ENCODE measurements around the gene ACER3.
"Not testable (repeated sequence)": the region's sequence is repeated elsewhere in the genome, so short reads cannot be mapped to it uniquely, and the experiment has no call there.

The ACER3 gene

GRCh38 chr11:76836613-76837291 lies 24.0 kb upstream of the ACER3 start:
- no peak for DNase-seq (ENCODE audit: low read depth)

DNA sequence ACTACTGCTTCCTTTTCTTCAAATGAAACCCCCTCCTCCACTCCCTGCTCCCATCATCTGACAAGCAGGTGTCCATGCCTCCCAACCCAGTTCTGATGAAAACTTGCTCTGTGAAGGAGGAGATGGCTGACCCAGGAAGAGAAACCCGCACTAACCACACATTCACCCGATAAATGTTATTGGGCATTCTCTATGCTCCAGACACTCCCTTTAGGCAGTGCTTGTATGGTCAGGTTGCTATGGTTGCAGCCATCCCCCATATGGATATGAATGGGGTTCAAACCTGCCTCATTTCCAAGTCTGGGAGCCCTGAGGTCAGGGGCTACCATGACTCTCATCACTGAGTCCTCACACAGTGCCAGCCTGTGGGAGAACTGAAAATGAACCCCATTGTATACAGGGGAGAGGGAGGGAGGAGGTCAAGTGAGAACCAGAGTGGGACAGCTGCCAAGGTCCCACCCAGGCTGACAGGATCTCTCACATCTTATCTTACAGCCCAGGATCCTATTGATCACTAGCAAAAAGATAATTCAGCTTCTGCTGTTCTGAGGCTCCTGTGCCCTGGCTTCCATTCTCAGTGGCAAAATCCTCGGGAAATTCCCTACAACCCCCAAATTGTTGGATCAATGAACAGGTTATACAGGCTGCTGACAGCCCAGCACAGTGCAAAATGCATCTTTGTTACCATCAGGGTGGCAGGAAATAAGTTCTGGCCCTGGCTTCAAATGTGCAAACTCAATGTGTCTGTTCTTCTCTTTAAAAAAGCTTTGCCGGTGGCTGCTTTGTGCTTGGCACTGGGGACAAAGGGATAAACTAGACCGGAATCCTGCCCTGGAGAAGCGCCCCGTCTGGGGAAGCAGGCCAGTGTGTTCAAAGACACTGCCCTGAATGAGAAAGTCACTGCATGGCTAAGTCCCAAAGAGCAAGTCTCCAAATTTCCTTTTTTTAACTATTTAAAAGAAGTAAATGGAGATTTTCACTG lies 22.7 kb upstream of the ACER3 start:
- DNase-seq (ENCODE audit: low read depth): no peak

- DNase-seq (ENCODE audit: low read depth): no peak
Observed at GRCh38 chr11:76838678-76839068, 22.0 kb upstream of the ACER3 start.

- DNase-seq (ENCODE audit: low read depth): no peak
Observed at GRCh38 chr11:76839311-76839710, 21.4 kb upstream of the ACER3 start.

- DNase-seq (ENCODE audit: low read depth): no peak
Observed at GRCh38 chr11:76841923-76842452, 18.7 kb upstream of the ACER3 start.

DNA sequence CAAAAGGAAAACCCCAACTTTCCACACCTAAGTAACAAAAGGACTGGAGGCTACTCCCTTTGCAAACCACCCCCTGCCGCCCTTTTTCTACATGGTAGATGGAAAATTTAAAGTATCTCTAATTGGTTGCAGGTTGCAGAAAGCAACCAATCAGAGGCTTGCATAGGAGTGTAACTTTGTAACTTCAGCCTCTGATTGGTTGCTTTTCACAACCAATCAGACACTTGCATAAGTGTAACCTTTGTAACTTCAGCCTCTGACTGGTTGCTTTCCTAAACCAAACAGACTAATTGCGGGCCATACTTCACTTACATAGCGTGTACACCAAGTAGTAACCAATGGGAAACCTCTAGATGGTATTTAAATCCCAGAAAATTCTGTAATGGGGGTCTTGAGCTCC lies 16.8 kb upstream of the ACER3 start:
- DNase-seq (ENCODE audit: low read depth): no peak

DNA sequence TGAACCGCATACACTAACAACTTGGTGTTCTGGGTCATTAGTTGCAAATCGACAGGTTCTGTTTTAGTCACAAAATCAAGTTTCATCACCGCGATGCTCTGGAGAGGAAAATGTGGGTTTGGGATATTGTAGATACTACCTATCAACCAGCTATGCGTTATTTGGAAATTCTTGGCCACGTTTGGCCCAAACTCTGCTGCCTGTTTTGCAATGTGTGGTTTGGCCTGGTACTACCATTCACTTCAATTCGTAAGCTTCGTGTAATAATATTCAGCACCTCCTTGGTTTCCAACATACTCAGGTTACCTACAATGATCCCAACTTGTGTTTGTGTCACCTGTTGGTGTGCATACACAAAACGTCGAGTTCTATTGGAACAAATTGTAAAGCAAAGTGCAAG lies 16.2 kb upstream of the ACER3 start:
- no peak for DNase-seq (ENCODE audit: low read depth)

- DNase-seq (ENCODE audit: low read depth): no peak
Observed at GRCh38 chr11:76845069-76845468, 15.6 kb upstream of the ACER3 start.

- no peak for DNase-seq (ENCODE audit: low read depth)
Observed at GRCh38 chr11:76846441-76846840, 14.3 kb upstream of the ACER3 start.

DNA sequence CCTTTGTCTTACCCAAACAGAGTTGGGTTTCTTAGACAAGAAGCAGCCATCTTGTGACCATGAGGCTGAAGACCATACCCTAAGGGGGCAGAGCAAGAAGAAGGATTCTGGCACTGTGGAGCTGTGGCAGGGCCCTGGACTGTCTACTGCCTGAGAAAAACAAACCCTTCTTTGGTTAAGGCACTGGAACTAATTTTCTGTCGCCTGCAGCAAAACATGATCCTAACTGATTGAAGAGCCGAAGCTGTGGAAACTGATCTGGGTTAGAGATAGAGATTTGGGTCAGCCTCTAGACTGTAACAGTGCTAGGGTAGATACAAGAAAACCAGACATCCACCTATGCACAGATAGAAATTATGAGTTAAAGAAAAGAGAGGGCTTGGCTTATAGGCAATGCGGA lies 11.3 kb upstream of the ACER3 start:
- DNase-seq (ENCODE audit: low read depth): no peak

GRCh38 chr11:76850130-76850529 lies 10.6 kb upstream of the ACER3 start:
- no peak for DNase-seq (ENCODE audit: low read depth)

GRCh38 chr11:76850815-76851214 lies 9.9 kb upstream of the ACER3 start:
- DNase-seq (ENCODE audit: low read depth): no peak

DNA sequence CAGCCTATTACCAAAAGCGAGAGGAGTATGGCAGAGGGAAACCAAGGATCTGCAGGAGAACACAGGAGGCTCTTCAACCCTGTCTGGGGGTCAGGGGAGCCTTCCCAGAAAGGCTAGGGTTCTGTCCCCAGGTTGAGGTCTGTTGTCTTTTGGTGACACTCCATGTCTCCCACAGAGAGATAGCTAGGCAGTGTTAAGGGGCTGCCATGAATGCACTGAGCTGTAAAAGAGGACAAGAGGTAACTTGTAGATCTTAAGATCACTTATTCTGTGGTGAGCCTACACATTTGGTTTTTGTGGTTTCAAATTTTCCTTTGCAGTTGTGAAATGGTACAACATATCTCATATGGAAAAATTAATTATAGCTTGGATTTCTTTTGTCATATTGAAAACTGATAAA lies 6.0 kb upstream of the ACER3 start:
- no peak for DNase-seq (ENCODE audit: low read depth)

DNA sequence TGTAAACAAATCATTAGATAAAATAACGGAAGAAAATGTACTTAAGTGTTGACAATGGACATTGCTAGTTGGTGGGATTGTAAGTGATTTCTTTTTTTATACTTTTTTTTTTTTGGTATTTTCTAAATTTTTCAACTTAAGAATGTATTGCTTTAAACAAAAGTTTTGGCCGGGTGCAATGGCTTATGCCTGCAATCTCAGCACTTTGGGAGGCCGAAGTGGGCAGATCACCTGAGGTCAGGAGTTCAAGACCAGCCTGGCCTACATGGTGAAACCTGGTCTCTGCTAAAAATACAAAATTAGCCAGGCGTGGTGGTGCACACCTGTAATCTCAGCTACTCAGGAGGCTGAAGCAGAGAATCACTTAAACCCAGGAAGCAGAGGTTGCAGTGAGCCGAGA lies 5.0 kb upstream of the ACER3 start:
- DNase-seq (ENCODE audit: low read depth): not testable (repeated sequence)

DNA sequence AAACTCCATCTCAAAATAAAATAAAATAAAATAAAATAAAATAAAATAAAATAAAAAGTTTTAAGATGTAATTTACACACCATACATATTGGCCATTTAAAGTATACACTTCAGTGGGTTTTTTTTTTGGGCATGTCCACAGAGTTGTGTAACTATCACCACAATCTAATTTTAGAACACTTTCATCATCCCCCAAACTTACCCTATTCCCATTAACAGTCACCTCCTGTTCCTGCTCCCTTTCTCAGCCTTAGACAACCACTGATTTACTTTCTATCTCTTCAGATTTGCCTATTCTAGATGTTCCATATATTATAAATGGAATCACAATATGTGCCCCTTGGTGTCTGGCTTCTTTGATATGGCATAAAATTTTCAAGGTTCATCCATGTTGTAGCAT lies 4.6 kb upstream of the ACER3 start:
- DNase-seq (ENCODE audit: low read depth): no peak

DNA sequence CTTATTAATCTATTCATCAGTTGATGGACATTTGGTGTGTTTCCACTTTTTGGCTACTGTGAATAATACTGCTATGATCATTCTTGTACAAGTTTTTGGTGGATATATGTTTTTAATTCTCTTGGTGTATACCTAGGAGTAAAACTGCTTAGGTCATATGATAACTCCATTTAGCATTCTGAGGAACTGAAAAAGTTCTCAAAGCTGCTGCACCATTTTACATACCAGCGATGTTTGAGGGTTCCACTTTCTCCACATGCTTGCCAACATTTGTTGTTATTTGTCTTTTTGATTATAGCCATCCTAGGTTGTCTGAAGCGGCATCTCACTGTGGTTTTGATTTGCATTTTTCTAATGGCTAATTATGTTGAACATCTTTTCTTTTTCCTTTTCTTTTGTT lies 4.1 kb upstream of the ACER3 start:
- no peak for DNase-seq (ENCODE audit: low read depth)

- DNase-seq (ENCODE audit: low read depth): no peak
Observed at GRCh38 chr11:76857781-76858410, 2.8 kb upstream of the ACER3 start.

- no peak for DNase-seq (ENCODE audit: low read depth)
Observed at GRCh38 chr11:76859708-76860227, 950 bp upstream of the ACER3 start.

GRCh38 chr11:76861490-76861953 lies 804 bp downstream of the ACER3 start:
- DNase-seq (ENCODE audit: low read depth): no peak

- not testable (repeated sequence) for DNase-seq (ENCODE audit: low read depth)
Observed at GRCh38 chr11:76862794-76863193, 2.1 kb downstream of the ACER3 start.

DNA sequence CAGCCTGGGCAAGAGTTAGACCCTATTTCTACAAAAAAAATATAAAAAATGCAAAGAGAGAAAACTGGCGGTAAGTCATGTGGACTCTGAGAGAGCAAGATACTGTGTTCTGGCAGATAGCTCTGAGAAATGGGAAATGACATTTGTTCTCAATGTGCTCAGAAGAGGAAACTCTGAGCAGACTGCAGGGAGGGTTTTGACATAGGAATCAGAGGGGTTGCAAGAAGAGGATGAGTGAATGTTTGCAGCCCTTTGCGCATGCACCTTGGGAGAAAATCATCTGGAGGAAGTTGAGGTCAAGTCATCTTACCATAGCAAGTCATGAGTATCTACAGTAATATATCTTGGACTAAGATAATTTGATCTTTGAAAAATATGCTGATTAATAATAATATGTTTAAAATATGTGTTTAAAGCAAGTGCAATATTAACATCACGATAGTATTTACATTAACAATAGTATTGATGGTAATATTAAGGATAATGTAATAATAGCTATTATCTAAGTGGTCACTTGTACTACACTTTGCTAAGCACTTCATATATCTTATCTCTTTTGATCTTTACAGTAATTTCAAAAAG lies 2.6 kb downstream of the ACER3 start:
- DNase-seq (ENCODE audit: low read depth): no peak
